GM23338 (cell line): ENCODE measurements around the gene VRTN. TPM values are rescaled to one million over a fixed set of nuclear protein-coding genes. Genes with fewer than 3 reads are reported as not detected.

Experiments used
- ATAC-seq: fragments of 200-7000 bp; cut with Tn5 transposase; 3 replicates; pipeline ENCODE4 v1.9.1; 2020
- DNase-seq: peaks from one replicate; pipeline ENCODE4 v3.0.0-alpha.2; 2015; ENCODE audit warnings: low spot score
- H2AFZ ChIP-seq: fragments of 200-600 bp; sonication (generic); 2 replicates; pipeline ENCODE4 v1.8.0; 2016; ENCODE audit warnings: antibody characterized with exemption, mild to moderate bottlenecking, moderate library complexity
- H3F3A ChIP-seq: fragments of 200-600 bp; sonication (generic); replicated peaks from 2 replicates; pipeline ENCODE4 v1.8.0; 2017; ENCODE audit warnings: antibody characterized with exemption, mixed run types, low read depth
- H3K27ac ChIP-seq: fragments of 200-600 bp; sonication (generic); 2 replicates; pipeline ENCODE4 v1.6.1; 2016; ENCODE audit warnings: low read depth
- H3K27me3 ChIP-seq: fragments of 200-600 bp; sonication (generic); 2 replicates; pipeline ENCODE4 v1.8.0; 2016; ENCODE audit warnings: mild to moderate bottlenecking, mixed run types, moderate library complexity; ENCODE audit not compliant: insufficient read depth
- H3K36me3 ChIP-seq: fragments of 200-600 bp; sonication (generic); 2 replicates; pipeline ENCODE4 v1.8.0; 2016; ENCODE audit warnings: mild to moderate bottlenecking; ENCODE audit not compliant: insufficient read depth
- H3K4me1 ChIP-seq: fragments of 200-600 bp; sonication (generic); 2 replicates; pipeline ENCODE4 v1.8.0; 2016; ENCODE audit warnings: mild to moderate bottlenecking, moderate library complexity; ENCODE audit not compliant: insufficient read depth
- H3K4me2 ChIP-seq: fragments of 200-600 bp; sonication (generic); 2 replicates; pipeline ENCODE4 v1.7.1; 2017; ENCODE audit warnings: mixed run types
- H3K4me3 ChIP-seq: fragments of 200-600 bp; sonication (generic); 2 replicates; pipeline ENCODE4 v1.6.1; 2016; ENCODE audit warnings: mixed run types
- H3K79me2 ChIP-seq: fragments of 200-600 bp; sonication (generic); replicated peaks from 2 replicates; pipeline ENCODE4 v1.8.0; 2017; ENCODE audit warnings: mild to moderate bottlenecking; ENCODE audit not compliant: insufficient read depth
- H3K9me2 ChIP-seq: fragments of 200-600 bp; sonication (generic); 2 replicates; pipeline ENCODE4 v1.8.0; 2017; ENCODE audit not compliant: insufficient read depth
- H4K20me1 ChIP-seq: fragments of 200-600 bp; sonication (generic); replicated peaks from 2 replicates; pipeline ENCODE4 v1.8.0; 2017; ENCODE audit warnings: mild to moderate bottlenecking; ENCODE audit not compliant: insufficient read depth
- H3K27ac Mint-ChIP-seq: 2 replicates; pipeline ENCODE4 v1.8.0; 2020; ENCODE audit warnings: inconsistent platforms, mild to moderate bottlenecking, moderate library complexity, mixed read lengths
- H3K27me3 Mint-ChIP-seq: 3 replicates; pipeline ENCODE4 v1.8.0; 2022; ENCODE audit warnings: low read depth, mild to moderate bottlenecking, moderate library complexity, mixed read lengths, inconsistent platforms; ENCODE audit not compliant: insufficient read depth, poor library complexity
- H3K36me3 Mint-ChIP-seq: 3 replicates; pipeline ENCODE4 v1.8.0; 2021; ENCODE audit warnings: low read depth, mild to moderate bottlenecking, inconsistent platforms, moderate library complexity, mixed read lengths
- H3K4me1 Mint-ChIP-seq: 3 replicates; pipeline ENCODE4 v1.8.0; 2020; ENCODE audit warnings: mild to moderate bottlenecking, inconsistent platforms, mixed read lengths
- H3K4me3 Mint-ChIP-seq: 3 replicates; pipeline ENCODE4 v1.8.0; 2021; ENCODE audit warnings: moderate library complexity, mild to moderate bottlenecking, inconsistent platforms, mixed read lengths
- H3K9me3 Mint-ChIP-seq: 3 replicates; pipeline ENCODE4 v1.8.0; 2020; ENCODE audit warnings: moderate library complexity, mild to moderate bottlenecking, inconsistent platforms, mixed read lengths
- CREB1 ChIP-seq: fragments of 250-450 bp; sonication (Bioruptor Pico); IDR thresholded peaks from 2 replicates; pipeline ENCODE4 v1.5.0; 2020; ENCODE audit warnings: low read depth, mild to moderate bottlenecking, moderate library complexity
- ETS1 ChIP-seq: IDR thresholded peaks from 2 replicates; pipeline ENCODE4 v1.6.1; 2016; ENCODE audit warnings: antibody characterized with exemption
- JUNB ChIP-seq: IDR thresholded peaks from one replicate; pipeline ENCODE4 v1.6.1; 2016; ENCODE audit warnings: antibody characterized with exemption; ENCODE audit not compliant: unreplicated experiment
- NANOG ChIP-seq: IDR thresholded peaks from 2 replicates; pipeline ENCODE4 v1.6.1; 2016; ENCODE audit warnings: antibody characterized with exemption, borderline replicate concordance
- POLR2AphosphoS5 ChIP-seq: IDR thresholded peaks from 2 replicates; pipeline ENCODE4 v1.6.1; 2016; ENCODE audit warnings: antibody characterized with exemption, low read depth
- REST ChIP-seq: IDR thresholded peaks from one replicate; pipeline ENCODE4 v1.6.1; 2018; ENCODE audit warnings: antibody characterized with exemption; ENCODE audit not compliant: unreplicated experiment
- ZNF114 ChIP-seq: fragments of 250-450 bp; sonication (Bioruptor Pico); IDR thresholded peaks from 2 replicates; pipeline ENCODE4 v1.5.0; 2020; ENCODE audit warnings: mild to moderate bottlenecking, moderate library complexity
- ZNF331 ChIP-seq: fragments of 250-450 bp; sonication (Bioruptor Pico); IDR thresholded peaks from 2 replicates; pipeline ENCODE4 v1.5.0; 2020; ENCODE audit warnings: low read depth, mild to moderate bottlenecking, moderate library complexity
- ZNF462 ChIP-seq: fragments of 250-450 bp; sonication (Bioruptor Pico); IDR thresholded peaks from 2 replicates; pipeline ENCODE4 v1.5.0; 2020; ENCODE audit warnings: mild to moderate bottlenecking, moderate library complexity
- long read RNA-seq: library from polyadenylated mRNA; unstranded; transcript quantifications from one replicate; pipeline ENCODE4 v2.0.0, GENCODE V29; 2020; ENCODE audit not compliant: unreplicated experiment
- polyA plus RNA-seq: library from polyadenylated mRNA; unstranded; fragments of >200 nt; fragmentation: Nextera tagmentation; extraction: Ambion mirVana; gene quantifications from 2 replicates; pipeline ENCODE4 v1.2.1, GENCODE V29; 2016
- total RNA-seq: library from RNA; depleted of rRNA; stranded (reverse); fragments of >200 nt; shearing (Covaris generic); gene quantifications from 2 replicates; pipeline ENCODE4 v1.2.3, GENCODE V29; 2014; rRNA removed

VRTN gene
- total RNA-seq (129 and 143 TPM in 2 replicates), polyA plus RNA-seq (63.9 and 68.5 TPM in 2 replicates)
- long read RNA-seq, transcript VRTN-201 (2 exons, 3,466 nt) = major isoform, 32 of 48 reads
- long read RNA-seq, partial matches to known transcripts = 0 of 48 reads
- long read RNA-seq, other reads (novel, unspliced or antisense) = 16 of 48 reads

GRCh38 chr14:74348241-74348734 lies at the start of gene VRTN:
Gene VRTN (plus strand): TSS chr14:74348471. CDS start chr14:74356784, 8,313 bp downstream.
- Mint-ChIP-seq H3K4me1 (peaks cover 34% of the 10 kb centered on the region), H3K36me3 (peaks cover 36% of the 10 kb centered on the region), H3K4me3 (peak within 1 kb of the TSS; percentile 92), H3K9me3 (no peaks in the 10 kb centered on the region), H3K27ac (peak within 1 kb of the TSS; percentile 93), H3K27me3 (peaks cover 16% of the 10 kb centered on the region)
- Histone ChIP-seq H3F3A (peaks cover 15% of the 10 kb centered on the region; the same call in 1 of the 2 replicates), H3K79me2 (peaks cover 79% of the 10 kb centered on the region), H4K20me1 (peaks cover 34% of the 10 kb centered on the region), H3K27me3 (no peaks in the 10 kb centered on the region), H3K4me3 (peak within 1 kb of the TSS; percentile 90), H3K27ac (peak within 1 kb of the TSS; percentile 99), H3K4me2 (peak within 1 kb of the TSS; percentile 89), H3K4me1 (peaks cover 53% of the 10 kb centered on the region), H2AFZ (no peak within 1 kb of the TSS; the same call in 1 of the 2 replicates), H3K9me2 (no peaks in the 10 kb centered on the region), H3K36me3 (no peaks in the 10 kb centered on the region; the same call in 1 of the 2 replicates)
- TF ChIP-seq ZNF114 (CRISPR knock-in tag) (0 out of 2 replicates have a peak, but pooled peaks have one; percentile 36), CREB1 (no peak), ETS1 (no peak; the same call in 1 of the 2 replicates), JUNB (no peak), POLR2AphosphoS5 (peak; percentile 80), NANOG (peak; percentile 70; the same call in 1 of the 2 replicates), ZNF331 (CRISPR knock-in tag) (no peak)
- ATAC-seq (peak; percentile 36), DNase-seq (no peak)

- no peaks in the 10 kb centered on the region for H3K27me3 ChIP-seq
- H3K4me3 ChIP-seq = no peak overlapping the region
- no peaks in the 10 kb centered on the region for H3K9me2 ChIP-seq
- peaks cover 29% of the 10 kb centered on the region for H3K4me1 Mint-ChIP-seq
- H3K27me3 Mint-ChIP-seq = peaks cover 10% of the 10 kb centered on the region
- no peak overlapping the region; the same call in 1 of the 2 replicates for H3K27ac Mint-ChIP-seq
- H3K4me1 ChIP-seq = 0 out of 2 replicates have a peak, but pooled peaks cover 4% of the 10 kb centered on the region
- no peaks in the 10 kb centered on the region for H3K9me3 Mint-ChIP-seq
- no peak overlapping the region for H3K4me2 ChIP-seq
- ATAC-seq (no peak), DNase-seq (no peak)
- no peak overlapping the region for H3K4me3 Mint-ChIP-seq
- H3K79me2 ChIP-seq = peaks cover 53% of the 10 kb centered on the region
- peaks cover 5% of the 10 kb centered on the region; the same call in 1 of the 2 replicates for H3F3A ChIP-seq
- H4K20me1 ChIP-seq = peaks cover 28% of the 10 kb centered on the region
- H3K36me3 Mint-ChIP-seq = peaks cover 49% of the 10 kb centered on the region
- peaks cover 20% of the 10 kb centered on the region for H3K36me3 ChIP-seq
- H3K27ac ChIP-seq = no peak overlapping the region
- no peak overlapping the region for H2AFZ ChIP-seq
- no peak for TF ChIP-seq CREB1
- TF ChIP-seq ZNF114 (CRISPR knock-in tag) = no peak
- TF ChIP-seq JUNB = no peak
- no peak for TF ChIP-seq POLR2AphosphoS5
- no peak for TF ChIP-seq ZNF462
- TF ChIP-seq REST = no peak
These were observed 49.2 kb upstream of the VRTN start for GRCh38 chr14:74299061-74299545.
